ENCODE results near the gene SCAP. TPM values are rescaled to one million over a fixed set of nuclear protein-coding genes. Genes with fewer than 3 reads are reported as not detected.

SCAP gene
- total and polyA plus RNA-seq, 2 donors, result 31.7 to 40.5 TPM

- H3K9me3 ChIP-seq (ENCODE audit: control insufficient read depth in 2 of 2, insufficient read depth in 1 of 2, low read length in 1 of 2), result no peaks in the 10 kb centered on the region
- peaks cover 84 to 95% of the 10 kb centered on the region in 2 donors for H3K36me3 ChIP-seq (ENCODE audit: control insufficient read depth in 2 of 2, insufficient read depth in 2 of 2, low read length in 1 of 2)
- DNase-seq (ENCODE audit: low read depth in 6 of 9, low spot score in 9 of 9), result no peak
- WGBS, result 97% methylated on average over 26 of the region's 26 CpGs
- no peak overlapping the region for H3K27ac ChIP-seq (ENCODE audit: low read depth in 1 of 2, low read length in 1 of 2)
- H3K4me3 ChIP-seq (ENCODE audit: low read length in 2 of 2), result no peak overlapping the region
- H3K4me1 ChIP-seq (ENCODE audit: control insufficient read depth in 2 of 2, insufficient read depth in 2 of 2, low read length in 2 of 2), result peaks cover 0 to 3% of the 10 kb centered on the region in 2 donors
- no peaks in the 10 kb centered on the region for H3K27me3 ChIP-seq (ENCODE audit: control insufficient read depth in 2 of 2, insufficient read depth in 1 of 2, low read length in 1 of 2)
Measured at GRCh38 chr3:47409688-47410416, 65.9 kb downstream of the SCAP start.

GRCh38 chr3:47409284-47409683, 66.5 kb downstream of the SCAP start:
- H3K27me3 ChIP-seq (ENCODE audit: control insufficient read depth in 2 of 2, insufficient read depth in 1 of 2, low read length in 1 of 2), result no peaks in the 10 kb centered on the region
- no peaks in the 10 kb centered on the region for H3K9me3 ChIP-seq (ENCODE audit: control insufficient read depth in 2 of 2, insufficient read depth in 1 of 2, low read length in 1 of 2)
- H3K4me3 ChIP-seq (ENCODE audit: low read length in 2 of 2), result no peak overlapping the region
- H3K27ac ChIP-seq (ENCODE audit: low read depth in 1 of 2, low read length in 1 of 2), result no peak overlapping the region
- WGBS, result 98% methylated on average over 15 of the region's 15 CpGs
- DNase-seq (ENCODE audit: low read depth in 6 of 9, low spot score in 9 of 9), result no peak
- peaks cover 0 to 3% of the 10 kb centered on the region in 2 donors for H3K4me1 ChIP-seq (ENCODE audit: control insufficient read depth in 2 of 2, insufficient read depth in 2 of 2, low read length in 2 of 2)
- peaks cover 81 to 90% of the 10 kb centered on the region in 2 donors for H3K36me3 ChIP-seq (ENCODE audit: control insufficient read depth in 2 of 2, insufficient read depth in 2 of 2, low read length in 1 of 2)

GRCh38 chr3:47408839-47409229, 66.9 kb downstream of the SCAP start:
- Histone ChIP-seq H3K36me3 (ENCODE audit: control insufficient read depth in 2 of 2, insufficient read depth in 2 of 2, low read length in 1 of 2) (peaks cover 77 to 85% of the 10 kb centered on the region in 2 donors), H3K4me3 (ENCODE audit: low read length in 2 of 2) (no peak overlapping the region), H3K27ac (ENCODE audit: low read depth in 1 of 2, low read length in 1 of 2) (no peak overlapping the region), H3K27me3 (ENCODE audit: control insufficient read depth in 2 of 2, insufficient read depth in 1 of 2, low read length in 1 of 2) (no peaks in the 10 kb centered on the region), H3K9me3 (ENCODE audit: control insufficient read depth in 2 of 2, insufficient read depth in 1 of 2, low read length in 1 of 2) (no peaks in the 10 kb centered on the region), H3K4me1 (ENCODE audit: control insufficient read depth in 2 of 2, insufficient read depth in 2 of 2, low read length in 2 of 2) (peaks cover 0 to 3% of the 10 kb centered on the region in 2 donors)
- no peak for DNase-seq (ENCODE audit: low read depth in 6 of 9, low spot score in 9 of 9)
- 97% methylated on average over 15 of the region's 15 CpGs for WGBS

DNA sequence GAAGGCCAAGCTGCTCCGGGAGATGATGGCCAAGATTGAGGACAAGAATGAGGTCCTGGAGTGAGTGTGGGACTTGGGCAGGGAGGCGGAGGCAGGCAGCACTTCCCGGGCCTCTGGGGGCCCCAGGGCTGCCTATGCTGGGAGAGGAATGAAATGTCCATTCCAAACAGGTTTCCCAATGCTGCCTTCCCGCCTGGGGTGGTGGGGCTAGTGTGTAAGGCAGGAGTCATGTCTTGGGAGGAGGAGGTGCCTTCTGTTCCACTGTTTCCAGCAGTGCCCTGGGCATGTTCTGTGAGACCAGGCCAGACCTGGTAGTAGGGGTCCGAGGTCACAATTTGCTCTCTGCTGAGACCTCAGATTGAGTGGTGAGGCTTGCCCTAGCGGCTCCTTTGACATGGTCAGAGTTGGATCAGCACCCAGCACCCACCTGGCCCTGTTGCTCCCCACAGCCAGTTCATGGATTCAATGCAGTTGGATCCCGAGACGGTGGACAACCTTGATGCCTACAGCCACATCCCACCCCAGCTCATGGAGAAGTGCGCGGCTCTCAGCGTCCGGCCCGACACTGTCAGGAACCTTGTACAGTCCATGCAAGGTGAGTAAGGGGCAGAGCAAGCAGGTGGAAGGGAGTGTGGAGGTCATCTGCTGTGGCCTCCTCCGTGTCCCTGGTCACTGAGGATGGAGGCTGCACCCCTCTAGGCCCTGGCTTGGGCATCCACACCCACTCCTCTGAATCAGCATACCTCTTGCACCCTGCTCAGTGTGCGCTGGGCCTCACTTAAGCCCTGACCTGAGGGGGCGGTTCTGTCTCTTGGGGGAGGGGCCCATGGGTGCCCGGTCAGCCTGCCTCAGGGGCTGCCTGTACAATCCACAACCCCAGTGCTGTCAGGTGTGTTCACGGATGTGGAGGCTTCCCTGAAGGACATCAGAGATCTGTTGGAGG, 67.6 kb downstream of the SCAP start:
- 98% methylated on average over 18 of the region's 18 CpGs for WGBS
- Histone ChIP-seq H3K4me3 (ENCODE audit: low read length in 2 of 2) (no peak overlapping the region), H3K36me3 (ENCODE audit: control insufficient read depth in 2 of 2, insufficient read depth in 2 of 2, low read length in 1 of 2) (peaks cover 70 to 79% of the 10 kb centered on the region in 2 donors), H3K27me3 (ENCODE audit: control insufficient read depth in 2 of 2, insufficient read depth in 1 of 2, low read length in 1 of 2) (no peaks in the 10 kb centered on the region), H3K4me1 (ENCODE audit: control insufficient read depth in 2 of 2, insufficient read depth in 2 of 2, low read length in 2 of 2) (peaks cover 0 to 3% of the 10 kb centered on the region in 2 donors), H3K27ac (ENCODE audit: low read depth in 1 of 2, low read length in 1 of 2) (no peak overlapping the region), H3K9me3 (ENCODE audit: control insufficient read depth in 2 of 2, insufficient read depth in 1 of 2, low read length in 1 of 2) (no peaks in the 10 kb centered on the region)
- DNase-seq (ENCODE audit: low read depth in 6 of 9, low spot score in 9 of 9), result no peak

DNA sequence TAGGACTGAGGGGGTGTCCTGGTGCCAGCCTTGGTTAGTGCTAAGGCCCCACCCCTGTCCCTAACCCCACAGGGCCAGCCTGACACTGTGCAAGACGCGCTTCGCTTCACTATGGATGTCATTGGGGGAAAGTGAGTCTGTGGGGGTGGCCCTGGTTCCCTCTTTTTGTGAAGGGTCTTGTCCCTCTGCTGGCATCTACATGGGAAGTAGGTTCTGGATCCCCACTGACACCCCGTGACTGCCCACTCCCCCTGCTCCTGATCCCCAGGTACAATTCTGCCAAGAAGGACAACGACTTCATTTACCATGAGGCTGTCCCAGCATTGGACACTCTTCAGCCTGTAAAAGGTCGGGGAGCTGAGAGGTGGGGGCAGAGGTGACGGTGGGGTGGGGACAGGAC, 68.5 kb downstream of the SCAP start:
- no peak overlapping the region for H3K4me3 ChIP-seq (ENCODE audit: low read length in 2 of 2)
- WGBS, result 97% methylated on average over 7 of the region's 7 CpGs
- H3K4me1 ChIP-seq (ENCODE audit: control insufficient read depth in 2 of 2, insufficient read depth in 2 of 2, low read length in 2 of 2), result peaks cover 0 to 3% of the 10 kb centered on the region in 2 donors
- H3K9me3 ChIP-seq (ENCODE audit: control insufficient read depth in 2 of 2, insufficient read depth in 1 of 2, low read length in 1 of 2), result no peaks in the 10 kb centered on the region
- DNase-seq (ENCODE audit: low read depth in 6 of 9, low spot score in 9 of 9), result no peak
- peaks cover 62 to 69% of the 10 kb centered on the region in 2 donors for H3K36me3 ChIP-seq (ENCODE audit: control insufficient read depth in 2 of 2, insufficient read depth in 2 of 2, low read length in 1 of 2)
- no peaks in the 10 kb centered on the region for H3K27me3 ChIP-seq (ENCODE audit: control insufficient read depth in 2 of 2, insufficient read depth in 1 of 2, low read length in 1 of 2)
- no peak overlapping the region for H3K27ac ChIP-seq (ENCODE audit: low read depth in 1 of 2, low read length in 1 of 2)

- Histone ChIP-seq H3K27ac (ENCODE audit: low read depth in 1 of 2, low read length in 1 of 2) (peak overlapping the region in 1 of 2 donors; percentile 18), H3K9me3 (ENCODE audit: control insufficient read depth in 2 of 2, insufficient read depth in 1 of 2, low read length in 1 of 2) (no peaks in the 10 kb centered on the region), H3K4me3 (ENCODE audit: low read length in 2 of 2) (no peak overlapping the region), H3K27me3 (ENCODE audit: control insufficient read depth in 2 of 2, insufficient read depth in 1 of 2, low read length in 1 of 2) (no peaks in the 10 kb centered on the region), H3K4me1 (ENCODE audit: control insufficient read depth in 2 of 2, insufficient read depth in 2 of 2, low read length in 2 of 2) (peaks cover 0 to 3% of the 10 kb centered on the region in 2 donors), H3K36me3 (ENCODE audit: control insufficient read depth in 2 of 2, insufficient read depth in 2 of 2, low read length in 1 of 2) (peaks cover 57 to 64% of the 10 kb centered on the region in 2 donors)
- WGBS, result 92% methylated on average over 9 of the region's 9 CpGs
- DNase-seq (ENCODE audit: low read depth in 6 of 9, low spot score in 9 of 9), result no peak
Measured at GRCh38 chr3:47406762-47407149, 69.0 kb downstream of the SCAP start.

GRCh38 chr3:47405820-47406761, 69.7 kb downstream of the SCAP start:
- no peak overlapping the region for H3K4me3 ChIP-seq (ENCODE audit: low read length in 2 of 2)
- peaks cover 0 to 3% of the 10 kb centered on the region in 2 donors for H3K4me1 ChIP-seq (ENCODE audit: control insufficient read depth in 2 of 2, insufficient read depth in 2 of 2, low read length in 2 of 2)
- no peak for DNase-seq (ENCODE audit: low read depth in 6 of 9, low spot score in 9 of 9)
- H3K36me3 ChIP-seq (ENCODE audit: control insufficient read depth in 2 of 2, insufficient read depth in 2 of 2, low read length in 1 of 2), result peaks cover 50 to 58% of the 10 kb centered on the region in 2 donors
- peak overlapping the region in 1 of 2 donors; percentile 18 for H3K27ac ChIP-seq (ENCODE audit: low read depth in 1 of 2, low read length in 1 of 2)
- no peaks in the 10 kb centered on the region for H3K27me3 ChIP-seq (ENCODE audit: control insufficient read depth in 2 of 2, insufficient read depth in 1 of 2, low read length in 1 of 2)
- WGBS, result 92% methylated on average over 31 of the region's 31 CpGs
- no peaks in the 10 kb centered on the region for H3K9me3 ChIP-seq (ENCODE audit: control insufficient read depth in 2 of 2, insufficient read depth in 1 of 2, low read length in 1 of 2)

- no peak for DNase-seq (ENCODE audit: low read depth in 6 of 9, low spot score in 9 of 9)
- H3K4me1 ChIP-seq (ENCODE audit: control insufficient read depth in 2 of 2, insufficient read depth in 2 of 2, low read length in 2 of 2), result peaks cover 0 to 3% of the 10 kb centered on the region in 2 donors
- H3K27ac ChIP-seq (ENCODE audit: low read depth in 1 of 2, low read length in 1 of 2), result no peak overlapping the region
- WGBS, result 97% methylated on average over 9 of the region's 9 CpGs
- H3K4me3 ChIP-seq (ENCODE audit: low read length in 2 of 2), result no peak overlapping the region
- no peaks in the 10 kb centered on the region for H3K27me3 ChIP-seq (ENCODE audit: control insufficient read depth in 2 of 2, insufficient read depth in 1 of 2, low read length in 1 of 2)
- H3K9me3 ChIP-seq (ENCODE audit: control insufficient read depth in 2 of 2, insufficient read depth in 1 of 2, low read length in 1 of 2), result no peaks in the 10 kb centered on the region
- H3K36me3 ChIP-seq (ENCODE audit: control insufficient read depth in 2 of 2, insufficient read depth in 2 of 2, low read length in 1 of 2), result peaks cover 41 to 49% of the 10 kb centered on the region in 2 donors
Measured at GRCh38 chr3:47404955-47405790, 70.6 kb downstream of the SCAP start.
